HEK293 (cell line): ENCODE results near the gene TSC22D3.

Experiments used
- CTCF ChIP-seq: fragments of 450-650 bp; formaldehyde crosslinking; IDR thresholded peaks from 2 replicates; pipeline ENCODE4 v1.5.1; 2016; ENCODE audit warnings: missing biosample characterization, missing genetic modification characterization
- MEIS1 ChIP-seq: sonication (generic); formaldehyde crosslinking; IDR thresholded peaks from 2 replicates; pipeline ENCODE4 v1.8.1; 2022; ENCODE audit warnings: missing genetic modification reagents, mild to moderate bottlenecking, borderline replicate concordance
- ZNF292 ChIP-seq: fragments of 450-650 bp; formaldehyde crosslinking; IDR thresholded peaks from 2 replicates; pipeline ENCODE4 v1.5.1; 2016; ENCODE audit warnings: low read depth, missing biosample characterization, missing genetic modification characterization, borderline replicate concordance
- ZNF394 ChIP-seq: fragments of 450-650 bp; formaldehyde crosslinking; IDR thresholded peaks from 2 replicates; pipeline ENCODE4 v1.5.1; 2016; ENCODE audit warnings: missing biosample characterization, missing genetic modification characterization, mild to moderate bottlenecking, moderate library complexity, borderline replicate concordance
- ZNF404 ChIP-seq: fragments of 450-650 bp; formaldehyde crosslinking; IDR thresholded peaks from 2 replicates; pipeline ENCODE4 v1.5.1; 2017; ENCODE audit warnings: missing biosample characterization, missing genetic modification characterization

GRCh38 chrX:107701493-107702121 lies 74.0 kb downstream of the TSC22D3 start:
- TF ChIP-seq ZNF394 (no peak), CTCF (tag by site-specific recombination) (no peak), ZNF292 (no peak), MEIS1 (CRISPR knock-in tag) (no peak), ZNF404 (tag by site-specific recombination) (no peak)
